Smooth muscle cell (in vitro differentiated cells): ENCODE results near the gene ANXA2R. TPM values are rescaled to one million over a fixed set of nuclear protein-coding genes. Genes with fewer than 3 reads are reported as not detected.
"Not testable (repeated sequence)": the region's sequence is repeated elsewhere in the genome, so short reads cannot be mapped to it uniquely, and the experiment has no call there.

ENCODE experiments used
- DNase-seq: peaks from one replicate; lab custom pipeline; 2025; ENCODE audit not compliant: unreplicated experiment; lab: John Stamatoyannopoulos, UW
- H2AFZ ChIP-seq: fragments of 200-600 bp; sonication (generic); 2 replicates; pipeline ENCODE4 v1.6.0; 2016; ENCODE audit warnings: antibody characterized with exemption, low read depth, mild to moderate bottlenecking
- H3F3A ChIP-seq: fragments of 200-600 bp; sonication (generic); 2 replicates; pipeline ENCODE4 v1.6.0; 2017; ENCODE audit warnings: antibody characterized with exemption, low read depth
- H3K27ac ChIP-seq: fragments of 200-600 bp; sonication (generic); 2 replicates; pipeline ENCODE4 v1.5.1; 2016; ENCODE audit warnings: low read depth, mild to moderate bottlenecking
- H3K27me3 ChIP-seq: fragments of 200-600 bp; sonication (generic); 2 replicates; pipeline ENCODE4 v1.6.1; 2016; ENCODE audit warnings: low read depth, mild to moderate bottlenecking
- H3K36me3 ChIP-seq: fragments of 200-600 bp; sonication (generic); 2 replicates; pipeline ENCODE4 v1.5.1; 2016; ENCODE audit warnings: low read depth
- H3K4me1 ChIP-seq: fragments of 200-600 bp; sonication (generic); 2 replicates; pipeline ENCODE4 v1.5.1; 2016; ENCODE audit warnings: low read depth
- H3K4me2 ChIP-seq: fragments of 200-600 bp; sonication (generic); 2 replicates; pipeline ENCODE4 v1.6.0; 2016; ENCODE audit warnings: mild to moderate bottlenecking
- H3K4me3 ChIP-seq: fragments of 200-600 bp; sonication (generic); 2 replicates; pipeline ENCODE4 v1.5.1; 2016; ENCODE audit warnings: mild to moderate bottlenecking
- H3K79me2 ChIP-seq: fragments of 200-600 bp; sonication (generic); 2 replicates; pipeline ENCODE4 v1.6.0; 2016; ENCODE audit warnings: low read depth, mild to moderate bottlenecking
- H3K9ac ChIP-seq: fragments of 200-600 bp; sonication (generic); 2 replicates; pipeline ENCODE4 v1.6.0; 2016; ENCODE audit warnings: low read depth
- H3K9me3 ChIP-seq: fragments of 200-600 bp; sonication (generic); replicated peaks from 2 replicates; pipeline ENCODE4 v1.5.1; 2016; ENCODE audit warnings: low read depth
- H4K20me1 ChIP-seq: fragments of 200-600 bp; sonication (generic); 2 replicates; pipeline ENCODE4 v1.6.0; 2016; ENCODE audit warnings: low read depth
- WGBS: methylation state at CpG from one replicate; pipeline ENCODE4 v1.1.7; 2016; ENCODE audit warnings: low lambda C conversion rate; 5-methylcytosine and 5-hydroxymethylcytosine counted together
- polyA plus RNA-seq: library from polyadenylated mRNA; unstranded; fragments of >200 nt; fragmentation: Nextera tagmentation; extraction: Ambion mirVana; gene quantifications from 2 replicates; pipeline ENCODE4 v1.2.1, GENCODE V29; 2016
- total RNA-seq: library from RNA; depleted of rRNA; stranded (reverse); fragments of >200 nt; gene quantifications from 2 replicates; pipeline ENCODE4 v1.2.3, GENCODE V29; 2014
- TF ChIP-seq, protein P1 (sequence below): fragments of 200-600 bp; sonication (generic); IDR thresholded peaks from 2 replicates; pipeline ENCODE4 v1.5.1; 2017; ENCODE audit warnings: borderline replicate concordance, mild to moderate bottlenecking, antibody characterized with exemption; ENCODE audit not compliant: insufficient read depth, poor library complexity, severe bottlenecking

Gene ANXA2R
- total and polyA plus RNA-seq, 2 experiments from 2014 or later = 0.83 to 1.5 TPM

DNA sequence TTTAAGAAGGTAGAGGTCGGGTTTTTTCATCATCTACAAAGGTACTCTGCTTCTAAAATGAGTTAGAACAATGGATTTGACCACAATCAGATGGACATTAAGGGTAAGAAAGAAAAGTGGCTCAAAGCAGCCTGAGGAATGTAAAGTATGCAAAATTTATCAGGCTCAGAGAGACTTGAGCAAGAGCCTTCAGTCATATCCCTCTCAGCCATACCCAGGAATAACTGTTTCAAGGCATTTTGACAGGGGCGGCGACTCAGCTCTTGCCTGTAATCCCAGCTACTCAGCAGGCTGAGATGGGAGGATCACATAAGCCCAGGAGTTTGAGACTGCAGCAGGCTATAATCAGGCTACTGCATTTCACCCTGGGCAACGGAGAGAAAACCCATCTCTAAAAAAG lies 38.8 kb upstream of the ANXA2R start:
- H3K9me3 ChIP-seq = no peaks in the 10 kb centered on the region
- 34% methylated on average over 4 of the region's 4 CpGs for WGBS
- H3K9ac ChIP-seq = no peak overlapping the region
- no peaks in the 10 kb centered on the region for H3K79me2 ChIP-seq
- peaks cover 9% of the 10 kb centered on the region for H3K36me3 ChIP-seq
- no peaks in the 10 kb centered on the region for H3F3A ChIP-seq
- DNase-seq = no peak
- no peaks in the 10 kb centered on the region for H3K4me1 ChIP-seq
- H4K20me1 ChIP-seq = no peaks in the 10 kb centered on the region
- H3K4me3 ChIP-seq = no peak overlapping the region
- no peak overlapping the region for H3K4me2 ChIP-seq
- H3K27ac ChIP-seq = peak overlapping the region; percentile 34
- TF ChIP-seq, protein P1, sequence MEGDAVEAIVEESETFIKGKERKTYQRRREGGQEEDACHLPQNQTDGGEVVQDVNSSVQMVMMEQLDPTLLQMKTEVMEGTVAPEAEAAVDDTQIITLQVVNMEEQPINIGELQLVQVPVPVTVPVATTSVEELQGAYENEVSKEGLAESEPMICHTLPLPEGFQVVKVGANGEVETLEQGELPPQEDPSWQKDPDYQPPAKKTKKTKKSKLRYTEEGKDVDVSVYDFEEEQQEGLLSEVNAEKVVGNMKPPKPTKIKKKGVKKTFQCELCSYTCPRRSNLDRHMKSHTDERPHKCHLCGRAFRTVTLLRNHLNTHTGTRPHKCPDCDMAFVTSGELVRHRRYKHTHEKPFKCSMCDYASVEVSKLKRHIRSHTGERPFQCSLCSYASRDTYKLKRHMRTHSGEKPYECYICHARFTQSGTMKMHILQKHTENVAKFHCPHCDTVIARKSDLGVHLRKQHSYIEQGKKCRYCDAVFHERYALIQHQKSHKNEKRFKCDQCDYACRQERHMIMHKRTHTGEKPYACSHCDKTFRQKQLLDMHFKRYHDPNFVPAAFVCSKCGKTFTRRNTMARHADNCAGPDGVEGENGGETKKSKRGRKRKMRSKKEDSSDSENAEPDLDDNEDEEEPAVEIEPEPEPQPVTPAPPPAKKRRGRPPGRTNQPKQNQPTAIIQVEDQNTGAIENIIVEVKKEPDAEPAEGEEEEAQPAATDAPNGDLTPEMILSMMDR = no peak
- H2AFZ ChIP-seq = no peak overlapping the region
- no peaks in the 10 kb centered on the region for H3K27me3 ChIP-seq

DNA sequence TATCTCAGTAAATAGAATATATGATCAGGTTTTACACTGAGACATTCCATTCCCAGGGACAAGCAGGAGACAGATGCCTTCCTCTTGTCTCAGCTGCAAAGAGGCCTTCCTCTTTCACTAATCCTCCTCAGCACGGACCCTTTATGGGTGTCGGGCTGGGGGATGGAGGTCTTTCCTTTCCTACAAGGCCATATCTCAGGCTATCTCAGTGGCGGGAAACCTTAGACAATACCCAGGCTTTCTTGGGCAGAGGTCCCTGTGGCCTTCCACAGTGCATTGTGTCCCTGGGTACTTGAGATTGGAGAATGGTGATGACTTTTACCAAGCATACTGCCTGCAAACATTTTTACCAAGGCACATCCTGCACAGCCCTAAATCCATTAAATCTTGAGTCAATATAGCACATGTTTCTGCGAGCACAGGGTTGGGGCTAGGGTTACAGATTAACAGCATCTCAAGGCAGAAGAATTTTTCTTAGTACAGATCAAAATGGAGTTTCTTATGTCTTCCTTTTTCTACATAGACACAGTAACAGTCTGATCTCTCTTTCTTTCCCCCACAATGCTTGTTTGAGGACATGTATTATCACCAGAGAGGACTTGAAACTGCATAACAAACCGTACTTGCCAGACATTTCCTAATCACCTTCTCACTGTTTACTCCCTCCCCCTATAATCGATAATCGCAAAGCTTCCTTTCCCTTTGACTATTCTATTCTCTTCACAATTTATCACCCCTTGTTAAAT lies 37.5 kb upstream of the ANXA2R start:
- not testable (repeated sequence) for H3K4me1 ChIP-seq, H3K27me3 ChIP-seq, H3K36me3 ChIP-seq, H3K4me3 ChIP-seq, H4K20me1 ChIP-seq, H3F3A ChIP-seq, H3K27ac ChIP-seq, H2AFZ ChIP-seq, H3K9ac ChIP-seq, H3K4me2 ChIP-seq, H3K9me3 ChIP-seq, H3K79me2 ChIP-seq, DNase-seq
- WGBS = 56% methylated on average over 7 of the region's 7 CpGs

DNA sequence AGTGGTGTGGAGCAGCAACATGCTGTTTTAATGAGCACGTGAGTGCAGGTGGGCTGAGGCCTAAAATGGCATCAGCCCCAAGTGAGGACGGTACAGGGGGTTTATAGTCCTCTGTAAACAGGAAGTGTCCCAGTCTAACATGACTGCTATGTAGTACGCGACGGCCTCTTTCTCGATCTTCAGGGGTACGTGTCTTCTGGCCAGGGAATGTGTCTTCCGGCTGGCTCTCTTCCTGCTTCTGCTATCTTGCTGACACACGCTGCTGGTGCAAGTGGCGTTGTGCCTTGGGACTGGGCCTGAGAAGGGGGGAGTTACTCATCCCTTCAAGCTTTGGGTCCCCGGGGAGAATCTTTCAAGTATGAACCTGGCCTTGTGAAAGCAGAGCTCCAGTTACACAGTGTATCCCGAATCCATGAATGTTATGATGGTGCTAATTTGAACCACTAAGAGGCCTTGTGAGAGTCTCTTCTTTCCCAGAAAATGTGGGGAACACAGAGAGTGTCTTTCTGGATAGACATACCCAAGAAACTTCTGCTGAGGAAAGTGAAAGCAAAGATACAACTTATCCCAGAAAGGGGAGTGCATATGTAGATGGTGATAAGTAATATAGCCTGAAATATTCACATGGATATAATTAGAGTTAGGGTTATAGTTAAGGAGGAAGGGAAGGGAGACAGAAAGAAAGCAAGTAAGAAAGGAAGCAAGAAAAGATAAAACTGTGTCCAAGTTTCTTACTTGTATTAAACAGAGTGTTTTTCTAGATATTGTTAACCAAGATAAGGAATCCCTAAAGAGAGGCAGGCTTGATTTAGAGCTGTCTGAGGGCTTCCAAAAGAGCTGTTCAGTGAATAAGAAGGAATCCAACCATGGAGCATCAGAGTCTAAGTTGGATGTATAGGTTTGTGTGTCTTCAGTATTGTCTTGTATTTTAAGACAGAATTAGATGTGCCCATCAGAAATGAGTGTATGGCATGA lies 35.5 kb upstream of the ANXA2R start:
- TF ChIP-seq, protein P1 = no peak
- WGBS = 36% methylated on average over 11 of the region's 12 CpGs
- Histone ChIP-seq H3K4me3 (no peak overlapping the region), H2AFZ (no peak overlapping the region), H3K27ac (peak overlapping the region; percentile 75), H3F3A (no peaks in the 10 kb centered on the region), H3K9ac (no peak overlapping the region), H3K9me3 (no peaks in the 10 kb centered on the region), H3K27me3 (no peaks in the 10 kb centered on the region), H4K20me1 (no peaks in the 10 kb centered on the region), H3K79me2 (peaks cover under 1% of the 10 kb centered on the region), H3K4me2 (peak overlapping the region; percentile 43), H3K36me3 (peaks cover 7% of the 10 kb centered on the region), H3K4me1 (no peaks in the 10 kb centered on the region)
- no peak for DNase-seq

DNA sequence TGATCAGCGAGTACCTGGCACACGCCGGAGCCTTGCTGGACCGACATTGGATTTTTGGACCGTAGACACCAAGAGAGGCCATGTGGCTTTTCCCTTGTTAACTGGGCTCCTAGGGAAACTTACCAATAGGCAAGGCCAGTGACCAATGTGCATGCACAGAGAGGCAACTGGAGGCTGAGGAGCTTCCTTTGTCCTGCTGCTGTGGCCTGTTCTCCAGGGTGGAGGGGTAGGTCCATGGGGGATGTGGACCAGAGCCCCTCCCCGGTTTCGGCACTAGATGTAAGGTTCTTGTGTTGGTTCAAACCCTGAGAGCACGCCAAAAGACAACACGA lies 34.8 kb upstream of the ANXA2R start:
- H3K4me2 ChIP-seq = peak overlapping the region; percentile 43
- H3K27ac ChIP-seq = peak overlapping the region; percentile 75
- H3K4me3 ChIP-seq = no peak overlapping the region
- H2AFZ ChIP-seq = no peak overlapping the region
- WGBS = 95% methylated on average over 9 of the region's 9 CpGs
- no peak for DNase-seq
- peaks cover under 1% of the 10 kb centered on the region for H3K36me3 ChIP-seq
- H4K20me1 ChIP-seq = no peaks in the 10 kb centered on the region
- H3K9ac ChIP-seq = no peak overlapping the region
- H3F3A ChIP-seq = no peaks in the 10 kb centered on the region
- TF ChIP-seq, protein P1 = no peak
- H3K79me2 ChIP-seq = peaks cover 7% of the 10 kb centered on the region
- no peaks in the 10 kb centered on the region for H3K9me3 ChIP-seq
- no peaks in the 10 kb centered on the region for H3K27me3 ChIP-seq
- H3K4me1 ChIP-seq = no peaks in the 10 kb centered on the region
